LNCaP clone FGC (cell line): Measurements from ENCODE around the gene OSTF1.

Experiments used
- DNase-seq: peaks from one replicate; pipeline ENCODE4 v3.0.0-alpha.2; 2011; ENCODE audit warnings: low read depth
- H3K4me3 ChIP-seq: 2 replicates; pipeline ENCODE4 v1.5.1; 2011; ENCODE audit warnings: mild to moderate bottlenecking, low read depth, low read length, control low read depth
- TF ChIP-seq, protein P1 (sequence below): IDR thresholded peaks from 2 replicates; pipeline ENCODE4 v1.5.1; 2012; ENCODE audit warnings: mild to moderate bottlenecking; ENCODE audit not compliant: control insufficient read depth, insufficient read depth; ENCODE audit errors: extremely low read depth

The OSTF1 gene

DNA sequence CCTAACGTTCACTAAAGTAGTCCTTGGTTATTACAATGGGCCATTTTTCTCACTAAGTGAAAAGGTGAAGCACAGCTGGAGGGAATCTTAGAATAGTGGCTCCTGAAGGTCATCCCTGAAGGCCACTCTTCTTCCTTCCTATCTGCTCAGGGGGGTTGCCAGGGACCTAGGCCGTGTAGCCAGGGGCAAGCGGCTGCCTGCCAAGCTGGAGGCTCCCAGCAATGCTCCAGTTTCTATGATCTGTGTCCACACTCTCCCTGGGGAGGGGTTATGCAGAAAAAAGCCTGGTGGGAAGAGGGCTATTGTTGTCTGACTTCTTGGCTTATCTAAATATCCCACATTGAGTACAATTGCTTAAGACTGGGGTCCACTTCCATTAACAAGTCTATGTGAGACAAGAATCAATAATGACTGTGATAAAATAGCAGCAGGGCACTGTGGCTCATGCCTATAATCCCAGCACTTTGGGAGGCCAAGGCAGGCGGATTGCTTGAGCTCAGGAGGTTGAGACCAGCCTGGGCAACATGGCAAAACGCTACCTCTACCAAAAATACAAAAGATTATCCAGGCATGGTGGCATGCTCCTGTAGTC is 4.1 kb upstream of the OSTF1 start:
- DNase-seq, result no peak
- TF ChIP-seq, protein P1, sequence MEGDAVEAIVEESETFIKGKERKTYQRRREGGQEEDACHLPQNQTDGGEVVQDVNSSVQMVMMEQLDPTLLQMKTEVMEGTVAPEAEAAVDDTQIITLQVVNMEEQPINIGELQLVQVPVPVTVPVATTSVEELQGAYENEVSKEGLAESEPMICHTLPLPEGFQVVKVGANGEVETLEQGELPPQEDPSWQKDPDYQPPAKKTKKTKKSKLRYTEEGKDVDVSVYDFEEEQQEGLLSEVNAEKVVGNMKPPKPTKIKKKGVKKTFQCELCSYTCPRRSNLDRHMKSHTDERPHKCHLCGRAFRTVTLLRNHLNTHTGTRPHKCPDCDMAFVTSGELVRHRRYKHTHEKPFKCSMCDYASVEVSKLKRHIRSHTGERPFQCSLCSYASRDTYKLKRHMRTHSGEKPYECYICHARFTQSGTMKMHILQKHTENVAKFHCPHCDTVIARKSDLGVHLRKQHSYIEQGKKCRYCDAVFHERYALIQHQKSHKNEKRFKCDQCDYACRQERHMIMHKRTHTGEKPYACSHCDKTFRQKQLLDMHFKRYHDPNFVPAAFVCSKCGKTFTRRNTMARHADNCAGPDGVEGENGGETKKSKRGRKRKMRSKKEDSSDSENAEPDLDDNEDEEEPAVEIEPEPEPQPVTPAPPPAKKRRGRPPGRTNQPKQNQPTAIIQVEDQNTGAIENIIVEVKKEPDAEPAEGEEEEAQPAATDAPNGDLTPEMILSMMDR, result no peak
- no peak overlapping the region for H3K4me3 ChIP-seq

DNA sequence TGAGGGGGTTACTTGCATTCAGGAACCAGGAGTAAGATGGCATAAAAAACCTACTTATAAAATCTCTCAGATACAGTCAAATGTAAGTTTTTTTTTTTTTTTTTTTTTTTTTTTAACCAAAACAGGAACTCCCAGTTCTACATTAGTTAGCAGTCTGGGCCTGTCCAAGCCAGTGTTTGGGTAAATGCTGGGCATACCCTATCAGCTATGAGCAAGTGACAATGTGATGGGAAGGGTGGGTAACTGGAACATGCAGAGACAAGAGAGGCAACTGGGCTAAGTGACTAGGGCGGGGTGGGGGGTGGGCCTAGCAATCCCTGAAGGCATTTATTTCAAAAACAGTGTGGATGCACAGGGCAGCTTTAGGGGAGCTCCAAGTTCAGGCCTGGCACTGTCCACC is 2.7 kb upstream of the OSTF1 start:
- TF ChIP-seq, protein P1, result no peak
- H3K4me3 ChIP-seq, result no peak overlapping the region
- no peak for DNase-seq

GRCh38 chr9:75086541-75087288 is 1.6 kb upstream of the OSTF1 start:
- DNase-seq, result no peak
- TF ChIP-seq, protein P1, result no peak
- H3K4me3 ChIP-seq, result peak overlapping the region; percentile 69

GRCh38 chr9:75087289-75087823 is 958 bp upstream of the OSTF1 start:
- TF ChIP-seq, protein P1, result 0 out of 2 replicates have a peak, but pooled peaks have one; percentile 13
- no peak for DNase-seq
- H3K4me3 ChIP-seq, result peak overlapping the region; percentile 69

GRCh38 chr9:75088646-75089372 is 495 bp downstream of the OSTF1 start:
- DNase-seq, result no peak
- TF ChIP-seq, protein P1, result no peak
- H3K4me3 ChIP-seq, result peak overlapping the region; percentile 78

DNA sequence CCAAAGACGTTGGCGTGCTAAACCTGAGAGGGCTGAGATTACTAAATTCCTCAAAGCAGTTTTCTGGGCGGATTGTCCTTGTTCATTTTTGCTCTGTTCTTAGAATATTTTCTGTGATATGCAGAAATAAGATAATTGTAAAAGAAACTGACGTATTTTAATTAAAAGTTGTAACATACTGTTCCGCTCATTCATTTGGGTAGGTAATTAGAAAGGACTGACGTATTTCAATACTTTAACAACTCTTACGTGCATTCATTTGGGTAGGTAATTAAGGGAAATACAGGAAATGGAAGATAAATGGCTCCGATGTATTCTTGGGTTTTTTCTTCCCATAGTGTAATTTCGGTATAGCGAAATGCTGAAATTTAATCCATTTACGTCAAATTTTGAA is 1.1 kb downstream of the OSTF1 start:
- peak overlapping the region; percentile 78 for H3K4me3 ChIP-seq
- TF ChIP-seq, protein P1, result no peak
- DNase-seq, result no peak
